Measurements from ENCODE around the gene SENP1. TPM values are rescaled to one million over a fixed set of nuclear protein-coding genes. Genes with fewer than 3 reads are reported as not detected.

SENP1 gene
- polyA plus RNA-seq, 2 of the 4 experiments (the other 2 are of a cell fraction), result 13.9 to 49.3 TPM

- H3K4me3 ChIP-seq, result no peak overlapping the region
- ChIA-PET POLR2A (interaction anchor here (0.7 kb wide), 1 partner anchor 32 kb away, joined by 3 read pairs; no protein-coding TSS in a partner anchor), CTCF (interaction anchor here (1.0 to 1.7 kb wide), 6 partner anchors 10 to 102 kb away, joined by 3 to 4 read pairs (median 3); no protein-coding TSS in a partner anchor)
- no peak overlapping the region for H3K4me2 ChIP-seq
- FAIRE-seq (no peak), ATAC-seq (no peak), DNase-seq (ENCODE audit: low read depth in 1 of 2, low spot score in 1 of 2) (no peak)
- H3K9me3 ChIP-seq, result peaks cover 16% of the 10 kb centered on the region
- no peaks in the 10 kb centered on the region for H3K4me1 ChIP-seq
- WGBS (ENCODE audit: missing lambda C conversion rate), result 98% methylated on average over 1 of the region's 1 CpG
- H3K27ac ChIP-seq, result no peak overlapping the region
- TF ChIP-seq TFCP2L1 (CRISPR knock-in tag; IDR thresholded peaks at IDR 0.05) (no peak), MAX (IDR thresholded peaks at IDR 0.05) (no peak), RAD21 (conservative IDR thresholded peaks at IDR 0.05 in 1 of 2, IDR thresholded peaks at IDR 0.05 in 1 of 2) (no peak)
These were observed 43.8 kb downstream of the SENP1 start for GRCh38 chr12:48061938-48062719.

- no peaks in the 10 kb centered on the region for H3K4me1 ChIP-seq
- ATAC-seq (no peak), DNase-seq (ENCODE audit: low read depth in 1 of 2, low spot score in 1 of 2) (no peak), FAIRE-seq (no peak)
- 93% methylated on average over 2 of the region's 2 CpGs for WGBS (ENCODE audit: missing lambda C conversion rate)
- POLR2A ChIA-PET, result no interaction called here
- peaks cover 16% of the 10 kb centered on the region for H3K9me3 ChIP-seq
- H3K4me3 ChIP-seq, result no peak overlapping the region
- TF ChIP-seq FOSL2 (IDR thresholded peaks at IDR 0.05), result no peak
- no peak for TF ChIP-seq FOSL2 (CRISPR knock-in tag; IDR thresholded peaks at IDR 0.05)
- TF ChIP-seq E2F6 (IDR thresholded peaks at IDR 0.05; ENCODE audit: borderline replicate concordance, low read depth), result no peak
- TF ChIP-seq EP300 (IDR thresholded peaks at IDR 0.05), result no peak
- no peak for TF ChIP-seq RARB (CRISPR knock-in tag; IDR thresholded peaks at IDR 0.05)
- TF ChIP-seq HEYL (CRISPR knock-in tag; IDR thresholded peaks at IDR 0.05), result no peak
- no peak for TF ChIP-seq NPAS2 (CRISPR knock-in tag; IDR thresholded peaks at IDR 0.05; ENCODE audit: borderline replicate concordance)
- no peak for TF ChIP-seq FOSB (CRISPR knock-in tag; IDR thresholded peaks at IDR 0.05)
- CTCF ChIA-PET, result no interaction called here
- H3K4me2 ChIP-seq, result no peak overlapping the region
- no peak overlapping the region for H3K27ac ChIP-seq
These were observed 45.4 kb downstream of the SENP1 start for GRCh38 chr12:48060474-48060873.

- POLR2A ChIA-PET, result no interaction called here
- FAIRE-seq, result no peak
- no peak overlapping the region for H3K4me3 ChIP-seq
- no peak for ATAC-seq
- 95% methylated on average over 5 of the region's 5 CpGs for WGBS (ENCODE audit: missing lambda C conversion rate)
- H3K4me2 ChIP-seq, result no peak overlapping the region
- H3K27ac ChIP-seq, result no peak overlapping the region
- no peak for TF ChIP-seq HDAC2 (IDR thresholded peaks at IDR 0.05)
- no peak for TF ChIP-seq ZNF302 (CRISPR knock-in tag; IDR thresholded peaks at IDR 0.05)
- TF ChIP-seq ATOH8 (CRISPR knock-in tag; IDR thresholded peaks at IDR 0.05; ENCODE audit: low read depth), result no peak
- TF ChIP-seq POLR2A (IDR thresholded peaks at IDR 0.05; ENCODE audit: low read length), result no peak
- no peak for TF ChIP-seq PBX3 (IDR thresholded peaks at IDR 0.05)
- no peak for TF ChIP-seq RFX5 (IDR thresholded peaks at IDR 0.05)
- TF ChIP-seq ZSCAN20 (CRISPR knock-in tag; IDR thresholded peaks at IDR 0.05), result no peak
- TF ChIP-seq NFE2L2 (conservative IDR thresholded peaks at IDR 0.05; ENCODE audit: low read length), result no peak
- TF ChIP-seq KDM5A (IDR thresholded peaks at IDR 0.05), result no peak
- TF ChIP-seq SMC3 (IDR thresholded peaks at IDR 0.05), result no peak
- TF ChIP-seq ZC3H11A (IDR thresholded peaks at IDR 0.05), result no peak
- no peak for TF ChIP-seq FOXS1 (CRISPR knock-in tag; IDR thresholded peaks at IDR 0.05)
- no peak for TF ChIP-seq FOSL2 (IDR thresholded peaks at IDR 0.05)
- TF ChIP-seq FOSL2 (CRISPR knock-in tag; IDR thresholded peaks at IDR 0.05), result no peak
- TF ChIP-seq CTCF (IDR thresholded peaks at IDR 0.05), result no peak
- H3K4me1 ChIP-seq, result no peaks in the 10 kb centered on the region
- CTCF ChIA-PET, result no interaction called here
- no peak for DNase-seq (ENCODE audit: low read depth in 1 of 2, low spot score in 1 of 2)
- peaks cover 16% of the 10 kb centered on the region for H3K9me3 ChIP-seq
These were observed 47.1 kb downstream of the SENP1 start for GRCh38 chr12:48058771-48059170.

Measured in A549 (cell line).